K562 (cell line): Measurements from ENCODE around the gene KCNK4. TPM values are rescaled to one million over a fixed set of nuclear protein-coding genes. Genes with fewer than 3 reads are reported as not detected.

ENCODE experiments used
- CEBPZ ChIP-seq: fragments of 150-350 bp; IDR thresholded peaks from 2 replicates; pipeline ENCODE4 v1.6.1; 2014; ENCODE audit warnings: low read depth, mild to moderate bottlenecking, low read length, borderline replicate concordance
- GTF3C2 ChIP-seq: IDR thresholded peaks from 3 replicates; pipeline ENCODE4 v1.6.1; 2011; ENCODE audit warnings: borderline replicate concordance, mild to moderate bottlenecking, moderate library complexity; ENCODE audit not compliant: insufficient read length; ENCODE audit errors: extremely low read depth
- KDM4B ChIP-seq, 2 experiments: fragments of 450-650 bp in 1 of 2; sonication (generic) in 1 of 2; IDR thresholded peaks; 2 replicates each; pipeline ENCODE4 v1.6.1; 2016 to 2017; ENCODE audit warnings: borderline replicate concordance in 2 of 2, antibody characterized with exemption in 1 of 2, low read depth in 1 of 2, mild to moderate bottlenecking in 1 of 2
- NBN ChIP-seq: fragments of 450-650 bp; IDR thresholded peaks from 2 replicates; pipeline ENCODE4 v1.6.1; 2016; ENCODE audit warnings: low read depth, mild to moderate bottlenecking
- POLR2B ChIP-seq: fragments of 450-650 bp; IDR thresholded peaks from 2 replicates; pipeline ENCODE4 v1.6.1; 2018; ENCODE audit warnings: low read depth; ENCODE audit not compliant: partially characterized antibody
- SMARCE1 ChIP-seq: fragments of 450-650 bp; IDR thresholded peaks from 2 replicates; pipeline ENCODE4 v1.7.1; 2016; ENCODE audit warnings: mild to moderate bottlenecking
- ZNF197 ChIP-seq: fragments of 200-800 bp; sonication (Bioruptor generic); IDR thresholded peaks from 2 replicates; pipeline ENCODE4 v1.6.1; 2016; ENCODE audit warnings: low read depth, missing genetic modification characterization, missing compliant biosample characterization
- ZNF318 ChIP-seq, 2 experiments: fragments of 450-650 bp; IDR thresholded peaks; 2 replicates each; pipeline ENCODE4 v1.6.1; 2016; ENCODE audit warnings: mild to moderate bottlenecking in 2 of 2, borderline replicate concordance in 1 of 2, low read depth in 1 of 2, moderate library complexity in 1 of 2
- ZNF766 ChIP-seq: fragments of 200-800 bp; sonication (Bioruptor generic); conservative IDR thresholded peaks from 2 replicates; pipeline ENCODE4 v1.6.1; 2016; ENCODE audit warnings: missing genetic modification characterization, missing compliant biosample characterization
- polyA plus RNA-seq, 8 experiments: library from polyadenylated mRNA; depleted of rRNA in 4 of 8; stranded (reverse) in 5 of 8; unstranded in 3 of 8; fragments of >200 nt; fragmentation: Nextera tagmentation in 2 of 8; fragmentation: Illumina TruSeq in 1 of 8; extraction: Ambion mirVana in 2 of 8; extraction: Trizol in 1 of 8; gene quantifications; 2 replicates each; pipeline versions ENCODE4 v1.2.1 to v1.2.3, GENCODE V29; 2011 to 2014; ENCODE audit warnings: inconsistent platforms in 1 of 8, missing spikeins in 1 of 8
- total RNA-seq, 7 experiments: library from RNA; depleted of rRNA in 6 of 7; stranded (reverse); fragments of >200 nt in 6 of 7; fragmentation: Illumina TruSeq in 2 of 7; extraction: Trizol in 2 of 7; gene quantifications; 2 replicates each; pipeline versions ENCODE4 v1.2.1 to v1.2.3, GENCODE V29; 2011 to 2021; ENCODE audit warnings: low replicate concordance in 1 of 7

The KCNK4 gene
- total and polyA plus RNA-seq, 9 of the 15 experiments (the other 6 are each of a cell fraction or from before 2014, with no cell fraction given), result not detected

- TF ChIP-seq NBN (peak; percentile 35; the same call in 1 of the 2 replicates), ZNF766 (no peak), SMARCE1 (no peak), ZNF318 (IDR thresholded peaks at IDR 0.05; ENCODE audit: borderline replicate concordance in 1 of 2, low read depth in 1 of 2) (no peak; a peak in 1 of 4 replicates), GTF3C2 (no peak), POLR2B (peak; percentile 86), ZNF197 (CRISPR knock-in tag) (no peak), KDM4B (IDR thresholded peaks at IDR 0.05; ENCODE audit: borderline replicate concordance in 2 of 2, low read depth in 1 of 2) (peak in 1 of 2 experiments; percentile 86; a peak in 2 of 4 replicates), CEBPZ (no peak)
Measured at GRCh38 chr11:64317325-64317960, 26.3 kb downstream of the KCNK4 start, which contains the start of gene TRMT112 (continued).
